HEK293 (cell line): ENCODE results near the gene DNMT1.

Experiments used
- EGR2 ChIP-seq: fragments of 450-650 bp; formaldehyde crosslinking; IDR thresholded peaks from 2 replicates; pipeline ENCODE4 v1.5.1; 2016; ENCODE audit warnings: low read depth, missing biosample characterization, missing genetic modification characterization
- GLIS1 ChIP-seq: fragments of 450-650 bp; formaldehyde crosslinking; IDR thresholded peaks from 2 replicates; pipeline ENCODE4 v1.5.1; 2016; ENCODE audit warnings: missing biosample characterization, missing genetic modification characterization
- HOXD13 ChIP-seq: sonication (generic); formaldehyde crosslinking; IDR thresholded peaks from 2 replicates; pipeline ENCODE4 v1.8.0; 2022; ENCODE audit warnings: missing genetic modification reagents, borderline replicate concordance
- IKZF3 ChIP-seq: fragments of 450-650 bp; IDR thresholded peaks from 2 replicates; pipeline ENCODE4 v1.5.0; 2018; ENCODE audit warnings: missing biosample characterization, mild to moderate bottlenecking, missing genetic modification characterization, moderate library complexity
- KLF1 ChIP-seq: fragments of 450-650 bp; formaldehyde crosslinking; IDR thresholded peaks from 2 replicates; pipeline ENCODE4 v1.5.1; 2016; ENCODE audit warnings: missing biosample characterization, missing genetic modification characterization
- KLF10 ChIP-seq: fragments of 450-650 bp; IDR thresholded peaks from 2 replicates; pipeline ENCODE4 v1.5.1; 2018; ENCODE audit warnings: missing biosample characterization, mild to moderate bottlenecking, missing genetic modification characterization
- KLF16 ChIP-seq: fragments of 450-650 bp; formaldehyde crosslinking; IDR thresholded peaks from 2 replicates; pipeline ENCODE4 v1.5.1; 2017; ENCODE audit warnings: missing biosample characterization, missing genetic modification characterization
- SP2 ChIP-seq: fragments of 450-650 bp; formaldehyde crosslinking; IDR thresholded peaks from 2 replicates; pipeline ENCODE4 v1.5.1; 2016; ENCODE audit warnings: missing biosample characterization, missing genetic modification characterization
- ZBTB1 ChIP-seq: fragments of 450-650 bp; formaldehyde crosslinking; IDR thresholded peaks from 2 replicates; pipeline ENCODE4 v1.5.1; 2016; ENCODE audit warnings: missing biosample characterization, missing genetic modification characterization
- ZBTB17 ChIP-seq: fragments of 450-650 bp; formaldehyde crosslinking; IDR thresholded peaks from 2 replicates; pipeline ENCODE4 v1.5.1; 2016; ENCODE audit warnings: missing biosample characterization, missing genetic modification characterization
- ZBTB21 ChIP-seq: fragments of 450-650 bp; formaldehyde crosslinking; IDR thresholded peaks from 2 replicates; pipeline ENCODE4 v1.5.1; 2017; ENCODE audit warnings: missing biosample characterization, missing genetic modification characterization
- ZNF112 ChIP-seq: fragments of 450-650 bp; formaldehyde crosslinking; IDR thresholded peaks from 2 replicates; pipeline ENCODE4 v1.5.0; 2017; ENCODE audit warnings: missing biosample characterization, missing genetic modification characterization
- ZNF114 ChIP-seq: fragments of 450-650 bp; formaldehyde crosslinking; IDR thresholded peaks from 2 replicates; pipeline ENCODE4 v1.5.0; 2017; ENCODE audit warnings: missing biosample characterization, missing genetic modification characterization
- ZNF169 ChIP-seq: fragments of 450-650 bp; formaldehyde crosslinking; IDR thresholded peaks from 2 replicates; pipeline ENCODE4 v1.5.1; 2016; ENCODE audit warnings: missing biosample characterization, missing genetic modification characterization
- ZNF202 ChIP-seq: fragments of 450-650 bp; formaldehyde crosslinking; IDR thresholded peaks from 2 replicates; pipeline ENCODE4 v1.5.1; 2016; ENCODE audit warnings: missing biosample characterization, missing genetic modification characterization, borderline replicate concordance
- ZNF302 ChIP-seq: fragments of 450-650 bp; formaldehyde crosslinking; IDR thresholded peaks from 2 replicates; pipeline ENCODE4 v1.5.1; 2016; ENCODE audit warnings: missing biosample characterization, missing genetic modification characterization, low read depth
- ZNF366 ChIP-seq: fragments of 450-650 bp; formaldehyde crosslinking; conservative IDR thresholded peaks from 2 replicates; pipeline ENCODE4 v1.5.1; 2016; ENCODE audit warnings: missing biosample characterization, missing genetic modification characterization
- ZNF433 ChIP-seq: fragments of 450-650 bp; formaldehyde crosslinking; IDR thresholded peaks from 2 replicates; pipeline ENCODE4 v1.5.1; 2016; ENCODE audit warnings: missing biosample characterization, missing genetic modification characterization, low read depth
- ZNF585B ChIP-seq: fragments of 450-650 bp; formaldehyde crosslinking; IDR thresholded peaks from 2 replicates; pipeline ENCODE4 v1.5.1; 2016; ENCODE audit warnings: missing biosample characterization, missing genetic modification characterization
- ZNF747 ChIP-seq: fragments of 450-650 bp; formaldehyde crosslinking; IDR thresholded peaks from 2 replicates; pipeline ENCODE4 v1.5.1; 2016; ENCODE audit warnings: missing biosample characterization, missing genetic modification characterization
- ZNF768 ChIP-seq: fragments of 450-650 bp; formaldehyde crosslinking; IDR thresholded peaks from 2 replicates; pipeline ENCODE4 v1.5.1; 2018; ENCODE audit warnings: missing biosample characterization, mild to moderate bottlenecking, missing genetic modification characterization
- ZNF776 ChIP-seq: fragments of 450-650 bp; formaldehyde crosslinking; IDR thresholded peaks from 2 replicates; pipeline ENCODE4 v1.5.0; 2017; ENCODE audit warnings: missing biosample characterization, missing genetic modification characterization, borderline replicate concordance
- TF ChIP-seq, protein P1 (sequence below): fragments of 450-650 bp; formaldehyde crosslinking; IDR thresholded peaks from 2 replicates; pipeline ENCODE4; 2016; ENCODE audit warnings: missing biosample characterization, missing genetic modification characterization
- TF ChIP-seq, protein P2 (sequence below): fragments of 450-650 bp; formaldehyde crosslinking; IDR thresholded peaks from 2 replicates; pipeline ENCODE4 v1.5.1; 2016; ENCODE audit warnings: missing biosample characterization, missing genetic modification characterization
- TF ChIP-seq, protein P3 (sequence below): fragments of 450-650 bp; formaldehyde crosslinking; IDR thresholded peaks from 2 replicates; pipeline ENCODE4 v1.5.1; 2016; ENCODE audit warnings: missing biosample characterization, missing genetic modification characterization
- TF ChIP-seq, protein P4 (sequence below): fragments of 450-650 bp; formaldehyde crosslinking; optimal IDR thresholded peaks from 2 replicates; pipeline ENCODE3; 2016; ENCODE audit warnings: missing biosample characterization, mild to moderate bottlenecking, missing genetic modification characterization
- TF ChIP-seq, protein P5 (sequence below): fragments of 450-650 bp; formaldehyde crosslinking; IDR thresholded peaks from 2 replicates; pipeline ENCODE4 v1.5.1; 2016; ENCODE audit warnings: missing biosample characterization, missing genetic modification characterization
- TF ChIP-seq, protein P6 (sequence below): fragments of 450-650 bp; formaldehyde crosslinking; IDR thresholded peaks from 2 replicates; pipeline ENCODE4 v1.5.1; 2016; ENCODE audit warnings: missing biosample characterization, missing genetic modification characterization, low read depth
- TF ChIP-seq, protein P7 (sequence below): fragments of 450-650 bp; formaldehyde crosslinking; IDR thresholded peaks from 2 replicates; pipeline ENCODE4 v1.5.1; 2016; ENCODE audit warnings: missing biosample characterization, missing genetic modification characterization

Gene DNMT1

DNA sequence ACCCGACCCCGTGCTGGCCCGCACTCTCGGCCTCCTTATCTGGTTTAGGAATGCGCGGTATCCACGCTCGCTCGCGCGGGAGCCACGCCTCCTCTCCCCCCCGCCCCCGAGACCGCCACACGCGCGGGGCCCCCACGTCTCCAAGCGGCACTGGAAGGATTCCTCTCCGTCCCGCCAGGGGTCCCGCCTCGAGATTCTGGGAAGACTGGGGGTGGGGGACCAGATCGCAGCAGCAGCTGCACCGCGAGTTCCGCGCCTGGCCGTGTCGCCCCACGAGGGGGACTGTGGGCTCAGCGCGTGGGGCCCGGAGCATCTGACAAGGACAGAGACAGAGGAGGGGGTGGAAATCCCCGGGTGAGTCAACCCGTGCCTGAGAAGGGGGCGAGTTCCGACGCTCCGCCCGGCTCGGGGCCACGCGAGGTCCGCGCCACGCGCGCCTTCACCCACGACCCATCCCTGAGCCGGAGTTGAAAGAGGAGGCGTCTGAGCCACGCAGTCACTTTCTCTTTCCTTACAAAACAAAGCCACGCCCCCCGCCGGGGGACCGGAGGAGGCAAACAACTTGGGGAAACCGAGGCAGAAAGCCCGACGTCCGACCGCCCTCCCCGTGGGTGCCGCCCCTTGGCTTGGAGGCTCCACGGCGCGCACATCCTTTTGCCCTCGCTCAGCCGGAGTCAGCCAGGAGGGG is 35.6 kb upstream of the DNMT1 start (continued):
- TF ChIP-seq ZNF302 (no peak), IKZF3 (no peak; the same call in 1 of the 2 replicates), SP2 (tag by site-specific recombination) (peak; percentile 35), ZNF747 (tag by site-specific recombination) (no peak), ZNF776 (tag by site-specific recombination) (no peak), ZBTB21 (tag by site-specific recombination) (no peak), GLIS1 (tag by site-specific recombination) (peak; percentile 15; the same call in 1 of the 2 replicates), KLF10 (peak; percentile 40; the same call in 1 of the 2 replicates), ZNF114 (no peak), KLF1 (tag by site-specific recombination) (no peak), ZBTB1 (tag by site-specific recombination) (no peak), ZNF112 (no peak), ZNF169 (tag by site-specific recombination) (no peak), ZNF433 (no peak), ZBTB17 (tag by site-specific recombination) (no peak), ZNF768 (tag by site-specific recombination) (no peak), KLF16 (no peak), HOXD13 (CRISPR knock-in tag) (no peak), EGR2 (peak; percentile 67), ZNF366 (tag by site-specific recombination) (no peak), ZNF202 (tag by site-specific recombination) (no peak), ZNF585B (no peak)
- TF ChIP-seq, protein P1, sequence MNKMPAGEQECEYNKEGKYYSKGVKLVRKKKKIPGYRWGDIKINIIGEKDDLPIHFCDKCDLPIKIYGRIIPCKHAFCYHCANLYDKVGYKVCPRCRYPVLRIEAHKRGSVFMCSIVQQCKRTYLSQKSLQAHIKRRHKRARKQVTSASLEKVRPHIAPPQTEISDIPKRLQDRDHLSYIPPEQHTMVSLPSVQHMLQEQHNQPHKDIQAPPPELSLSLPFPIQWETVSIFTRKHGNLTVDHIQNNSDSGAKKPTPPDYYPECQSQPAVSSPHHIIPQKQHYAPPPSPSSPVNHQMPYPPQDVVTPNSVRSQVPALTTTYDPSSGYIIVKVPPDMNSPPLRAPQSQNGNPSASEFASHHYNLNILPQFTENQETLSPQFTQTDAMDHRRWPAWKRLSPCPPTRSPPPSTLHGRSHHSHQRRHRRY, result no peak
- TF ChIP-seq, protein P2, sequence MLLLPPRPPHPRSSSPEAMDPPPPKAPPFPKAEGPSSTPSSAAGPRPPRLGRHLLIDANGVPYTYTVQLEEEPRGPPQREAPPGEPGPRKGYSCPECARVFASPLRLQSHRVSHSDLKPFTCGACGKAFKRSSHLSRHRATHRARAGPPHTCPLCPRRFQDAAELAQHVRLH, result no peak
- TF ChIP-seq, protein P3, sequence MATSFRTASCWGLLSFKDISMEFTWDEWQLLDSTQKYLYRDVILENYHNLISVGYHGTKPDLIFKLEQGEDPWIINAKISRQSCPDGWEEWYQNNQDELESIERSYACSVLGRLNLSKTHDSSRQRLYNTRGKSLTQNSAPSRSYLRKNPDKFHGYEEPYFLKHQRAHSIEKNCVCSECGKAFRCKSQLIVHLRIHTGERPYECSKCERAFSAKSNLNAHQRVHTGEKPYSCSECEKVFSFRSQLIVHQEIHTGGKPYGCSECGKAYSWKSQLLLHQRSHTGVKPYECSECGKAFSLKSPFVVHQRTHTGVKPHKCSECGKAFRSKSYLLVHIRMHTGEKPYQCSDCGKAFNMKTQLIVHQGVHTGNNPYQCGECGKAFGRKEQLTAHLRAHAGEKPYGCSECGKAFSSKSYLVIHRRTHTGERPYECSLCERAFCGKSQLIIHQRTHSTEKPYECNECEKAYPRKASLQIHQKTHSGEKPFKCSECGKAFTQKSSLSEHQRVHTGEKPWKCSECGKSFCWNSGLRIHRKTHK (tag by site-specific recombination), result no peak
- TF ChIP-seq, protein P4, sequence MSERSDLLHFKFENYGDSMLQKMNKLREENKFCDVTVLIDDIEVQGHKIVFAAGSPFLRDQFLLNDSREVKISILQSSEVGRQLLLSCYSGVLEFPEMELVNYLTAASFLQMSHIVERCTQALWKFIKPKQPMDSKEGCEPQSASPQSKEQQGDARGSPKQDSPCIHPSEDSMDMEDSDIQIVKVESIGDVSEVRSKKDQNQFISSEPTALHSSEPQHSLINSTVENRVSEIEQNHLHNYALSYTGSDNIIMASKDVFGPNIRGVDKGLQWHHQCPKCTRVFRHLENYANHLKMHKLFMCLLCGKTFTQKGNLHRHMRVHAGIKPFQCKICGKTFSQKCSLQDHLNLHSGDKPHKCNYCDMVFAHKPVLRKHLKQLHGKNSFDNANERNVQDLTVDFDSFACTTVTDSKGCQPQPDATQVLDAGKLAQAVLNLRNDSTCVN, result peak; percentile 20
- TF ChIP-seq, protein P5, sequence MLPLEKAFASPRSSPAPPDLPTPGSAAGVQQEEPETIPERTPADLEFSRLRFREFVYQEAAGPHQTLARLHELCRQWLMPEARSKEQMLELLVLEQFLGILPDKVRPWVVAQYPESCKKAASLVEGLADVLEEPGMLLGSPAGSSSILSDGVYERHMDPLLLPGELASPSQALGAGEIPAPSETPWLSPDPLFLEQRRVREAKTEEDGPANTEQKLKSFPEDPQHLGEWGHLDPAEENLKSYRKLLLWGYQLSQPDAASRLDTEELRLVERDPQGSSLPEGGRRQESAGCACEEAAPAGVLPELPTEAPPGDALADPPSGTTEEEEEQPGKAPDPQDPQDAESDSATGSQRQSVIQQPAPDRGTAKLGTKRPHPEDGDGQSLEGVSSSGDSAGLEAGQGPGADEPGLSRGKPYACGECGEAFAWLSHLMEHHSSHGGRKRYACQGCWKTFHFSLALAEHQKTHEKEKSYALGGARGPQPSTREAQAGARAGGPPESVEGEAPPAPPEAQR (tag by site-specific recombination), result no peak
- TF ChIP-seq, protein P6, sequence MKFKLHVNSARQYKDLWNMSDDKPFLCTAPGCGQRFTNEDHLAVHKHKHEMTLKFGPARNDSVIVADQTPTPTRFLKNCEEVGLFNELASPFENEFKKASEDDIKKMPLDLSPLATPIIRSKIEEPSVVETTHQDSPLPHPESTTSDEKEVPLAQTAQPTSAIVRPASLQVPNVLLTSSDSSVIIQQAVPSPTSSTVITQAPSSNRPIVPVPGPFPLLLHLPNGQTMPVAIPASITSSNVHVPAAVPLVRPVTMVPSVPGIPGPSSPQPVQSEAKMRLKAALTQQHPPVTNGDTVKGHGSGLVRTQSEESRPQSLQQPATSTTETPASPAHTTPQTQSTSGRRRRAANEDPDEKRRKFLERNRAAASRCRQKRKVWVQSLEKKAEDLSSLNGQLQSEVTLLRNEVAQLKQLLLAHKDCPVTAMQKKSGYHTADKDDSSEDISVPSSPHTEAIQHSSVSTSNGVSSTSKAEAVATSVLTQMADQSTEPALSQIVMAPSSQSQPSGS (tag by site-specific recombination), result no peak
- TF ChIP-seq, protein P7, sequence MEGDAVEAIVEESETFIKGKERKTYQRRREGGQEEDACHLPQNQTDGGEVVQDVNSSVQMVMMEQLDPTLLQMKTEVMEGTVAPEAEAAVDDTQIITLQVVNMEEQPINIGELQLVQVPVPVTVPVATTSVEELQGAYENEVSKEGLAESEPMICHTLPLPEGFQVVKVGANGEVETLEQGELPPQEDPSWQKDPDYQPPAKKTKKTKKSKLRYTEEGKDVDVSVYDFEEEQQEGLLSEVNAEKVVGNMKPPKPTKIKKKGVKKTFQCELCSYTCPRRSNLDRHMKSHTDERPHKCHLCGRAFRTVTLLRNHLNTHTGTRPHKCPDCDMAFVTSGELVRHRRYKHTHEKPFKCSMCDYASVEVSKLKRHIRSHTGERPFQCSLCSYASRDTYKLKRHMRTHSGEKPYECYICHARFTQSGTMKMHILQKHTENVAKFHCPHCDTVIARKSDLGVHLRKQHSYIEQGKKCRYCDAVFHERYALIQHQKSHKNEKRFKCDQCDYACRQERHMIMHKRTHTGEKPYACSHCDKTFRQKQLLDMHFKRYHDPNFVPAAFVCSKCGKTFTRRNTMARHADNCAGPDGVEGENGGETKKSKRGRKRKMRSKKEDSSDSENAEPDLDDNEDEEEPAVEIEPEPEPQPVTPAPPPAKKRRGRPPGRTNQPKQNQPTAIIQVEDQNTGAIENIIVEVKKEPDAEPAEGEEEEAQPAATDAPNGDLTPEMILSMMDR (tag by site-specific recombination), result peak; percentile 37
